Mesendoderm (in vitro differentiated cells): Measurements from ENCODE around the gene MAGEA8.
A peak's percentile ranks its signal among the peaks of the same experiment; 100 is the strongest.
"Not testable (repeated sequence)": the region's sequence is repeated elsewhere in the genome, so short reads cannot be mapped to it uniquely, and the experiment has no call there.

ENCODE experiments used
- DNase-seq: peaks from one replicate; pipeline ENCODE4 v3.0.0; 2013
- H2AK5ac ChIP-seq: 2 replicates; pipeline ENCODE4 v1.6.1; 2013; ENCODE audit warnings: low read length, inconsistent platforms
- H2BK120ac ChIP-seq: 2 replicates; pipeline ENCODE4 v1.6.1; 2013; ENCODE audit warnings: low read depth, mild to moderate bottlenecking, low read length, moderate library complexity, mixed read lengths
- H2BK15ac ChIP-seq: replicated peaks from 2 replicates; pipeline ENCODE4 v1.6.1; 2013; ENCODE audit warnings: low read depth, mild to moderate bottlenecking, moderate library complexity
- H2BK5ac ChIP-seq: 2 replicates; pipeline ENCODE4 v1.6.1; 2013; ENCODE audit warnings: low read length, inconsistent platforms
- H3K18ac ChIP-seq: 2 replicates; pipeline ENCODE4 v1.6.1; 2013; ENCODE audit warnings: mild to moderate bottlenecking, low read length, mixed read lengths
- H3K23ac ChIP-seq: one replicate; pipeline ENCODE4 v1.6.1; 2013; ENCODE audit warnings: low read length
- H3K27ac ChIP-seq: 2 replicates; pipeline ENCODE4 v1.5.1; 2013; ENCODE audit warnings: low read depth, mild to moderate bottlenecking, inconsistent platforms, low read length, moderate library complexity
- H3K27me3 ChIP-seq: 2 replicates; pipeline ENCODE4 v1.6.1; 2013; ENCODE audit warnings: low read length, control low read depth, mild to moderate bottlenecking, inconsistent platforms; ENCODE audit not compliant: insufficient read depth, poor library complexity
- H3K36me3 ChIP-seq: 2 replicates; pipeline ENCODE4 v1.6.1; 2013; ENCODE audit warnings: low read length, inconsistent platforms; ENCODE audit not compliant: control insufficient read depth, insufficient read depth
- H3K4ac ChIP-seq: one replicate; pipeline ENCODE4 v1.6.1; 2013; ENCODE audit warnings: low read depth, mild to moderate bottlenecking, low read length, moderate library complexity
- H3K4me1 ChIP-seq: 2 replicates; pipeline ENCODE4 v1.6.1; 2013; ENCODE audit warnings: low read depth, low read length, inconsistent platforms; ENCODE audit not compliant: control insufficient read depth
- H3K4me2 ChIP-seq: 2 replicates; pipeline ENCODE4 v1.6.1; 2013; ENCODE audit warnings: low read length
- H3K4me3 ChIP-seq: 2 replicates; pipeline ENCODE4 v1.5.1; 2013; ENCODE audit warnings: mild to moderate bottlenecking, low read length
- H3K56ac ChIP-seq: one replicate; pipeline ENCODE4 v1.6.1; 2013; ENCODE audit warnings: low read length
- H3K79me1 ChIP-seq: 2 replicates; pipeline ENCODE4 v1.6.1; 2013; ENCODE audit warnings: low read length, inconsistent platforms
- H3K79me2 ChIP-seq: 2 replicates; pipeline ENCODE4 v1.6.1; 2013; ENCODE audit warnings: mild to moderate bottlenecking, low read length; ENCODE audit not compliant: control insufficient read depth, insufficient read depth
- H3K9ac ChIP-seq: 2 replicates; pipeline ENCODE4 v1.6.1; 2013; ENCODE audit warnings: low read length, inconsistent platforms
- H4K5ac ChIP-seq: one replicate; pipeline ENCODE4 v1.6.1; 2013; ENCODE audit warnings: low read length
- H4K8ac ChIP-seq: one replicate; pipeline ENCODE4 v1.6.1; 2013; ENCODE audit warnings: low read depth, mild to moderate bottlenecking, control low read depth, low read length, moderate library complexity
- WGBS: extraction: QIAGEN DNeasy Blood & Tissue Kit; methylation state at CpG from one replicate; pipeline ENCODE4 v1.1.7; 2013; ENCODE audit warnings: low lambda C conversion rate, missing lambda C conversion rate; ENCODE audit not compliant: insufficient coverage; ENCODE audit errors: extremely low coverage; 5-methylcytosine and 5-hydroxymethylcytosine counted together

MAGEA8 gene

DNA sequence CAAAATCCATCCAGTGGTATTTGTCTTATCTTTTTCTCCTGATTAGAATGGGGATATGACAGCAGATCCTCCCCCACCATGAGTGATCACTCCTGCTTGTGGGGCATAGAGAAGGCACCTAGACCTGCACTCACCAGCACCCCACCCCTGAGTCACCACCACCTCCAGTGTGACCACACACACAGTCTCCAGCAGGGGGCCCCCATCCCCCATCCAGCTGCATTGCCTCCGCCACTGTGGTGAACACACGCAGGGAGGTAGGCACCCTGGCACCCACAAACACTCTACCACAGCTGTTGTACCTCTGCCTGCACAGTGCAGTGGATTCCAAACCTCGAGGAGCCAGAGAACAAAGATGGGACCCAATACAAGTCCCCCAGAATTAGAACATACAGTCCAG is 9.0 kb upstream of the MAGEA8 start:
- Histone ChIP-seq H3K27ac (no peak overlapping the region), H4K5ac (no peak overlapping the region), H3K79me2 (no peaks in the 10 kb centered on the region), H3K4me3 (no peak overlapping the region), H3K4me2 (no peak overlapping the region), H3K36me3 (no peaks in the 10 kb centered on the region), H2BK5ac (no peak overlapping the region), H2AK5ac (no peak overlapping the region), H2BK120ac (no peak overlapping the region), H4K8ac (no peak overlapping the region), H2BK15ac (no peak overlapping the region), H3K23ac (no peak overlapping the region), H3K4ac (no peak overlapping the region), H3K79me1 (no peaks in the 10 kb centered on the region), H3K18ac (no peak overlapping the region), H3K4me1 (no peaks in the 10 kb centered on the region), H3K56ac (no peak overlapping the region), H3K9ac (no peak overlapping the region), H3K27me3 (no peaks in the 10 kb centered on the region)
- WGBS: no CpG with 5 or more reads among the region's 3 CpGs
- DNase-seq: peak; percentile 49

- WGBS: no CpG with 5 or more reads among the region's 1 CpG
- no peak overlapping the region for H3K27ac ChIP-seq
Observed at GRCh38 chrX:149877157-149877556, 3.8 kb upstream of the MAGEA8 start.

GRCh38 chrX:149877636-149878035 is 3.3 kb upstream of the MAGEA8 start:
- no peak overlapping the region for H2BK5ac ChIP-seq
- no peaks in the 10 kb centered on the region for H3K27me3 ChIP-seq
- no peak overlapping the region for H4K5ac ChIP-seq
- no peak overlapping the region for H3K27ac ChIP-seq
- H3K79me2 ChIP-seq: no peaks in the 10 kb centered on the region
- no peak overlapping the region for H4K8ac ChIP-seq
- no peaks in the 10 kb centered on the region for H3K36me3 ChIP-seq
- no peak overlapping the region for H3K9ac ChIP-seq
- no peak overlapping the region for H3K4ac ChIP-seq
- no CpG with 5 or more reads among the region's 4 CpGs for WGBS
- H3K79me1 ChIP-seq: no peaks in the 10 kb centered on the region
- no peak overlapping the region for H3K23ac ChIP-seq
- H2BK120ac ChIP-seq: no peak overlapping the region
- H2BK15ac ChIP-seq: no peak overlapping the region
- H3K4me1 ChIP-seq: no peaks in the 10 kb centered on the region
- no peak overlapping the region for H3K56ac ChIP-seq
- no peak overlapping the region for H3K18ac ChIP-seq
- H3K4me3 ChIP-seq: no peak overlapping the region
- no peak overlapping the region for H2AK5ac ChIP-seq
- H3K4me2 ChIP-seq: no peak overlapping the region
- peak; percentile 63 for DNase-seq

More at GRCh38 chrX:149877157-149877556, 3.8 kb upstream of the MAGEA8 start:
- H3K4me3 ChIP-seq: no peak overlapping the region
- H2BK120ac ChIP-seq: no peak overlapping the region
- no peak overlapping the region for H3K9ac ChIP-seq
- no peak overlapping the region for H3K18ac ChIP-seq
- H3K56ac ChIP-seq: no peak overlapping the region
- H3K4ac ChIP-seq: no peak overlapping the region
- H3K36me3 ChIP-seq: no peaks in the 10 kb centered on the region
- no peak overlapping the region for H2BK5ac ChIP-seq
- H3K4me1 ChIP-seq: no peaks in the 10 kb centered on the region
- no peak overlapping the region for H3K23ac ChIP-seq
- no peak overlapping the region for H2BK15ac ChIP-seq
- no peak overlapping the region for H2AK5ac ChIP-seq
- no peak overlapping the region for H3K4me2 ChIP-seq
- no peak for DNase-seq
- no peak overlapping the region for H4K5ac ChIP-seq
- H4K8ac ChIP-seq: no peak overlapping the region
- no peaks in the 10 kb centered on the region for H3K79me2 ChIP-seq
- H3K79me1 ChIP-seq: no peaks in the 10 kb centered on the region
- no peaks in the 10 kb centered on the region for H3K27me3 ChIP-seq

GRCh38 chrX:149890828-149891227 is 9.8 kb downstream of the MAGEA8 start:
- not testable (repeated sequence) for H4K8ac ChIP-seq, H3K23ac ChIP-seq, H3K27me3 ChIP-seq, H3K4me3 ChIP-seq, H2BK15ac ChIP-seq, H3K79me2 ChIP-seq, H4K5ac ChIP-seq, H3K4me1 ChIP-seq, H3K27ac ChIP-seq, H3K4ac ChIP-seq, H3K9ac ChIP-seq, H3K18ac ChIP-seq, DNase-seq, H2BK5ac ChIP-seq, H2BK120ac ChIP-seq, H3K4me2 ChIP-seq, H3K56ac ChIP-seq, H3K36me3 ChIP-seq, H3K79me1 ChIP-seq, H2AK5ac ChIP-seq
- WGBS: no CpG with 5 or more reads among the region's 2 CpGs

GRCh38 chrX:149898554-149898953 is 17.6 kb downstream of the MAGEA8 start:
- Histone ChIP-seq H3K27ac (no peak overlapping the region), H2BK15ac (no peak overlapping the region), H3K56ac (no peak overlapping the region), H3K23ac (no peak overlapping the region), H3K4ac (no peak overlapping the region), H3K27me3 (no peaks in the 10 kb centered on the region), H3K79me2 (no peaks in the 10 kb centered on the region), H3K36me3 (no peaks in the 10 kb centered on the region), H4K8ac (no peak overlapping the region), H3K18ac (no peak overlapping the region), H2BK5ac (no peak overlapping the region), H3K4me3 (no peak overlapping the region), H2BK120ac (no peak overlapping the region), H3K4me2 (no peak overlapping the region), H3K79me1 (no peaks in the 10 kb centered on the region), H2AK5ac (no peak overlapping the region), H4K5ac (no peak overlapping the region), H3K4me1 (no peaks in the 10 kb centered on the region), H3K9ac (no peak overlapping the region)
- WGBS: 100% methylated on average over 1 of the region's 1 CpG
- no peak for DNase-seq

- peak overlapping the region; percentile 67 for H3K56ac ChIP-seq
- no peak overlapping the region for H2AK5ac ChIP-seq
- no peak overlapping the region for H3K27ac ChIP-seq
- no peak overlapping the region for H4K5ac ChIP-seq
- H3K36me3 ChIP-seq: no peaks in the 10 kb centered on the region
- H4K8ac ChIP-seq: no peak overlapping the region
- H3K4me3 ChIP-seq: no peak overlapping the region
- H3K79me2 ChIP-seq: no peaks in the 10 kb centered on the region
- H3K4me1 ChIP-seq: no peaks in the 10 kb centered on the region
- DNase-seq: peak; percentile 66
- no peak overlapping the region for H2BK15ac ChIP-seq
- no peak overlapping the region for H3K4me2 ChIP-seq
- H3K79me1 ChIP-seq: no peaks in the 10 kb centered on the region
- WGBS: no CpG with 5 or more reads among the region's 6 CpGs
- no peak overlapping the region for H2BK120ac ChIP-seq
- H3K27me3 ChIP-seq: no peaks in the 10 kb centered on the region
- H3K9ac ChIP-seq: no peak overlapping the region
- no peak overlapping the region for H2BK5ac ChIP-seq
- no peak overlapping the region for H3K23ac ChIP-seq
- H3K4ac ChIP-seq: no peak overlapping the region
- no peak overlapping the region for H3K18ac ChIP-seq
Observed at GRCh38 chrX:149903889-149904748, 23.1 kb downstream of the MAGEA8 start.
